Gastrocnemius medialis (tissue), 4 donors: ENCODE results near the gene SLC44A1. TPM values are rescaled to one million over a fixed set of nuclear protein-coding genes. Genes with fewer than 3 reads are reported as not detected.

Experiments
- ATAC-seq, 2 donors: fragments of 150-250 bp; one replicate each; pipeline ENCODE4 v1.9.1; 2016
- DNase-seq, 2 donors: peaks; one replicate each; pipeline ENCODE4 v3.0.0-alpha.2; 2019
- H3K27ac ChIP-seq, 4 donors: fragments of 200-600 bp; sonication (generic); 1 replicate in 1 of 4; 2 replicates in 3 of 4; pipeline ENCODE4 v1.5.1; 2016 to 2018; ENCODE audit warnings: mild to moderate bottlenecking in 2 of 4, moderate library complexity in 1 of 4
- H3K27me3 ChIP-seq, 3 donors: fragments of 200-600 bp; sonication (generic) in 2 of 3; 1 replicate in 1 of 3; 2 replicates in 2 of 3; pipeline versions ENCODE4 v1.5.1 to v1.6.0; 2016 to 2019; ENCODE audit warnings: mild to moderate bottlenecking in 1 of 3, moderate library complexity in 1 of 3
- H3K36me3 ChIP-seq, 2 donors: fragments of 200-600 bp; sonication (generic) in 1 of 2; one replicate each; pipeline ENCODE4 v1.5.1; 2017 to 2018
- H3K4me1 ChIP-seq, 2 donors: fragments of 200-600 bp; sonication (generic) in 1 of 2; one replicate each; pipeline ENCODE4 v1.5.1; 2016 to 2017; ENCODE audit warnings: mild to moderate bottlenecking in 2 of 2
- H3K4me3 ChIP-seq, 4 donors: fragments of 200-600 bp; sonication (generic) in 3 of 4; 1 replicate in 1 of 4; 2 replicates in 3 of 4; pipeline ENCODE4 v1.5.1; 2016 to 2019; ENCODE audit warnings: mild to moderate bottlenecking in 2 of 4
- H3K9me3 ChIP-seq, 3 donors: fragments of 200-600 bp; sonication (generic) in 2 of 3; 1 replicate in 1 of 3; 2 replicates in 2 of 3; pipeline ENCODE4 v1.5.1; 2016 to 2019
- CTCF ChIP-seq, 5 experiments: fragments of 450-650 bp in 3 of 5; fragments of 200-600 bp in 2 of 5; sonication (generic) in 2 of 5; IDR thresholded peaks in 4 of 5; conservative IDR thresholded peaks in 1 of 5; 1 replicate in 4 of 5; 2 replicates in 1 of 5; pipeline ENCODE4 v1.5.1; 2016 to 2019; ENCODE audit warnings: antibody characterized with exemption in 5 of 5, mild to moderate bottlenecking in 3 of 5, moderate library complexity in 3 of 5
- POLR2A ChIP-seq, 2 donors: fragments of 450-650 bp; IDR thresholded peaks; one replicate each; pipeline ENCODE4 v1.6.1; 2017; ENCODE audit warnings: antibody characterized with exemption in 2 of 2, mild to moderate bottlenecking in 2 of 2, moderate library complexity in 2 of 2
- in situ Hi-C, 4 donors: fragments of 200-750 bp; cut with MboI; loops; one replicate each; pipeline versions ENCODE4 v1.15.0 to v1.8.0; 2017; ENCODE audit warnings: low sequenced_read_pairs in 4 of 4
- intact Hi-C: fragments of 100-400 bp; cut with DNase I; formaldehyde crosslinking; loops from one replicate; pipeline ENCODE4 v1.15.1; 2023; ENCODE audit warnings: low total_unique reads
- total RNA-seq, 4 donors: library from RNA; depleted of rRNA; stranded (reverse); fragments of >200 nt; gene quantifications; one replicate each; pipeline versions ENCODE4 v1.1.0 to v1.2.3, GENCODE V29; 2016

The SLC44A1 gene
- total RNA-seq, 4 donors from 2014 or later = 5.4 to 15.9 (median 11.3) TPM

- no peak for TF ChIP-seq POLR2A (IDR thresholded peaks at IDR 0.05)
- TF ChIP-seq CTCF (IDR thresholded peaks at IDR 0.05 in 4 of 5, conservative IDR thresholded peaks at IDR 0.05 in 1 of 5) = no peak
- in situ Hi-C loops (loop anchor here in 1 of 4 donors (10.0 kb wide), 1 partner anchor 55 kb away; no protein-coding TSS in a partner anchor), intact Hi-C loops (no loop called here)
- no peaks in the 10 kb centered on the region for H3K27me3 ChIP-seq
- H3K27ac ChIP-seq = no peak overlapping the region
- no peaks in the 10 kb centered on the region for H3K36me3 ChIP-seq
- H3K4me3 ChIP-seq = no peak overlapping the region
- DNase-seq = no peak
- no peak for ATAC-seq
- no peaks in the 10 kb centered on the region for H3K4me1 ChIP-seq
- H3K9me3 ChIP-seq = no peaks in the 10 kb centered on the region
These were observed 125.5 kb downstream of the SLC44A1 start for GRCh38 chr9:105369911-105370310.

GRCh38 chr9:105373723-105374122, 129.3 kb downstream of the SLC44A1 start:
- TF ChIP-seq CTCF (IDR thresholded peaks at IDR 0.05 in 4 of 5, conservative IDR thresholded peaks at IDR 0.05 in 1 of 5) = no peak
- TF ChIP-seq POLR2A (IDR thresholded peaks at IDR 0.05) = no peak
- DNase-seq (no peak), ATAC-seq (no peak)
- Histone ChIP-seq H3K27me3 (no peaks in the 10 kb centered on the region), H3K9me3 (no peaks in the 10 kb centered on the region), H3K27ac (no peak overlapping the region), H3K36me3 (peaks cover 0 to 8% of the 10 kb centered on the region in 2 donors), H3K4me3 (no peak overlapping the region), H3K4me1 (no peaks in the 10 kb centered on the region)
- in situ Hi-C loops (loop anchor here in 1 of 4 donors (10.0 kb wide), 1 partner anchor 59 kb away; no protein-coding TSS in a partner anchor), intact Hi-C loops (no loop called here)

GRCh38 chr9:105375323-105375722, 130.9 kb downstream of the SLC44A1 start:
- no peak for TF ChIP-seq CTCF (IDR thresholded peaks at IDR 0.05 in 4 of 5, conservative IDR thresholded peaks at IDR 0.05 in 1 of 5)
- TF ChIP-seq POLR2A (IDR thresholded peaks at IDR 0.05) = no peak
- Histone ChIP-seq H3K4me1 (no peaks in the 10 kb centered on the region), H3K36me3 (peaks cover 0 to 8% of the 10 kb centered on the region in 2 donors), H3K4me3 (no peak overlapping the region), H3K9me3 (no peaks in the 10 kb centered on the region), H3K27me3 (no peaks in the 10 kb centered on the region), H3K27ac (no peak overlapping the region)
- intact Hi-C loops (no loop called here), in situ Hi-C loops (loop anchor here in 2 of 4 donors (10.0 to 25.0 kb wide), 2 partner anchors 61 to 88 kb away; no protein-coding TSS in a partner anchor)
- DNase-seq (no peak), ATAC-seq (no peak)

GRCh38 chr9:105376893-105377292, 132.4 kb downstream of the SLC44A1 start:
- peaks cover 0 to 8% of the 10 kb centered on the region in 2 donors for H3K36me3 ChIP-seq
- no peak overlapping the region for H3K27ac ChIP-seq
- no peak overlapping the region for H3K4me3 ChIP-seq
- H3K4me1 ChIP-seq = no peaks in the 10 kb centered on the region
- TF ChIP-seq CTCF (IDR thresholded peaks at IDR 0.05 in 4 of 5, conservative IDR thresholded peaks at IDR 0.05 in 1 of 5) = no peak
- no peak for TF ChIP-seq POLR2A (IDR thresholded peaks at IDR 0.05)
- ATAC-seq (no peak), DNase-seq (no peak)
- H3K9me3 ChIP-seq = no peaks in the 10 kb centered on the region
- intact Hi-C loops (no loop called here), in situ Hi-C loops (loop anchor here in 2 of 4 donors (10.0 to 25.0 kb wide), 2 partner anchors 62 to 90 kb away; no protein-coding TSS in a partner anchor)
- H3K27me3 ChIP-seq = no peaks in the 10 kb centered on the region
